SK-MEL-5 (cell line): ENCODE measurements around the gene CACNA2D3. TPM values are rescaled to one million over a fixed set of nuclear protein-coding genes. Genes with fewer than 3 reads are reported as not detected.

Experiments
- DNase-seq: peaks from one replicate; pipeline ENCODE4 v3.0.0-alpha.2; 2016; ENCODE audit warnings: low read depth, low spot score
- in situ Hi-C: cut with HindIII; loops from 2 replicates; pipeline ENCODE4 v1.10.0; 2016; ENCODE audit warnings: low sequenced_read_pairs, high pct_unique_total_duplicates, low pct_unique_long_range_greater_than_20kb
- total RNA-seq: library from RNA; depleted of rRNA; stranded (reverse); fragments of >200 nt; shearing (Covaris generic); gene quantifications from 2 replicates; pipeline ENCODE4 v1.2.3, GENCODE V29; 2014

Gene CACNA2D3
- total RNA-seq, 1 experiment from 2014 or later = not detected

DNA sequence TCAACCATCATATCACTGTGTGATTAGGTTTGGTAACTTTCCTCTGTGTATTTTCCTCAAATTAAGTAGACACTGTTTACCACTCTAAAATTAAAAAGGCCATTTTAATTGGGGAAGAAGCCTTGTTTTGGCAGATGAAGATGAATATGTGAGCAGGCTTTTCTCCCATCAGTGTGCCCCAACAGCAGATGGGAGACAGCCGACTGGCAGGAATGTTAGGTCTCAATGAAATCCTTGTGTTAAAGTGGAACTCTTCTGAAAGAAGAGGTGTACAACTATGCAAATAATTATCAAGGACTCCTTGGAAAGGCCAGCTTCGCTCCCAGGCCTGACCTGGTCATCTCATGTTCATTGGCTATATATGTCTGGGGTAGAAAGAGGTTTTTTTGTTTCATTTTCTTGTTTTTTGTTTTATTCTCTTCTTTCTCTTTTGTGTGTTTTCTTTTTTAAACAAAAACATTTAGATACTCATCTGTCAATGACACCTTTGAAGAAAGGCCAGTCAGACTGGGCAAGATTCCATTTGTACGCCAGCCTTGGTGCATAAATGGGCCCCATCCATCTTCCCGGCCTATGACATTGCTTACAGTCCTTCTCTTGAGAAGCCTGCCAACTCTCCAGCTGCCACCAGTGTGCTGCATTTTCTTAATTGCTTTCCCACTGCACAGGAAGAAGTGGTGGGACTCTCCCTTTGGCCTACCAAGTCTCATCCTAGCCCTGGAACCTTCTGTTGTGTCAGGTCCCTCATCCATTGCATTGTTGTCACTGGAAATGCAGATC, 779.7 kb downstream of the CACNA2D3 start:
- in situ Hi-C loops = no loop called here
- DNase-seq = no peak

DNA sequence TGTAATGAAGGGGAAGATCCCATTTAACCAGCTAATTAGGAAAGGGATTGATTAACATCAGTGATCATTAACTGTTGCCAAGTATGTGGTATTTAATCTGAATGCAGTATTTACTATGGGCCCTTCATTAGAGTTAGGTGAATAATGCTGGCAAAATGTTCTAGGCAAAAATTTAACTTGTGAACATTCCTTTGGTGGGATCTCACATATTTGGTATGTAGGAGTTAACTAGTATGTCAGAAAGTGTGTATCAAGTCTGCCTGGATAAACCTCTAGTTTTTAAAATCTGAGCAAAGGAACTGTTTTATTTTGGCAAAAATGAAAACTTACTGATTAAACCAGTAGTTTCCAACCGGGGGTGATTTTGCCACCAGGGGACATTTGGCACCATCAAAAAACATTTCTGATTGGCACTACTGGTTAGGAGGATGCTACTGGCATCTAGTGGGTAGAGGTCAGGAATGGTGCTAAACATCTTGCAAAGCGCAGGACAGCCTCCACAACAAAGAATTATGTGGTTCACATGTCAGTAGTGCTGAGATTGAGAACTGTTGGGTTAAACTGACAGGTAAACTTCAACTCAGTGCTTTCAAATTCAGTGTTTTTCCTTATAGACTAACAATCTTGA, 783.0 kb downstream of the CACNA2D3 start:
- DNase-seq = no peak

GRCh38 chr3:54905920-54906319, 783.6 kb downstream of the CACNA2D3 start:
- no peak for DNase-seq
- in situ Hi-C loops = no loop called here

More for the DNA sequence above, 783.0 kb downstream of the CACNA2D3 start:
- in situ Hi-C loops = no loop called here

DNA sequence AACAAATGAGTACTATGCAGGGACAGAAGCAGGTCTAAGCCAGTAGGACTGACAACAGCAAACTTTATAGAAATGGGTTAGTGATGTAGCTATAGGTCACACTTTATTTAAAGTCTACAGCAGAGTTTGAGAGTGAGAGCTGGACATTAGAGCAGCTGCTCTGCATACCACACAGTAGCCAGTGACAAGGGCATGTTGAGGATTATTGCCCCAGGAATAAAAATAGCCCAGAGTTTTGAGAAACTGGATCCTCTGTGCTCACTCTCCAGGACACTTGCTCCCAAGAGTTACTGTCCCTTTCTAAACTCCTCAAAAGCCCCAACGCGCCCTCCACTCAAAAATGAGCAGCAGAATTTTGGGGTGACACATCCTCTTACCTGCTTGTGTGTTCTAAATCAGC, 784.4 kb downstream of the CACNA2D3 start:
- in situ Hi-C loops = no loop called here

GRCh38 chr3:54909191-54909590, 786.8 kb downstream of the CACNA2D3 start:
- in situ Hi-C loops = no loop called here
- DNase-seq = no peak

More for the DNA sequence above, 784.4 kb downstream of the CACNA2D3 start:
- no peak for DNase-seq

DNA sequence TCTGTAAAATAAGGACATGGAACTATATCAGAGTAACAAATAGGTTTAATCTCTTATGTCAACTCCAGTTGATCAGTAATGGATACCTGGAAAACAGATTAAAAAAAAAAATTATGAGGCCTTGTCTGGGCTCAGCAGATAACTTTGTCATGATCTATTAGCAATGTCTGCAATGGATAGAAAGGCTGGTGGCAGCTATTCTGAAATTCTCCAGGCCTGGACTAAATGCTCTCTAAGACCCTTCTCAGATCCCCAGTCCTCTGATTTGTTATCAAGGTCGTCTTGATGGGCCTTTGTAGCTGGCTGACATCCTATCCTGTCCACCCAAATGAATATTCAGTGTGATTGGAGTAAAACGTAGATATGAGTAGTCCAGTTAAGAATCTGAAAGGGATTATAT, 791.8 kb downstream of the CACNA2D3 start:
- DNase-seq = no peak

GRCh38 chr3:54915181-54915580, 792.8 kb downstream of the CACNA2D3 start:
- DNase-seq = no peak
- in situ Hi-C loops = no loop called here

More for the DNA sequence above, 791.8 kb downstream of the CACNA2D3 start:
- in situ Hi-C loops = no loop called here

GRCh38 chr3:54915976-54916375, 793.6 kb downstream of the CACNA2D3 start:
- no peak for DNase-seq
- in situ Hi-C loops = no loop called here

- in situ Hi-C loops = no loop called here
- DNase-seq = no peak
Observed at GRCh38 chr3:54916732-54917131, 794.4 kb downstream of the CACNA2D3 start.

DNA sequence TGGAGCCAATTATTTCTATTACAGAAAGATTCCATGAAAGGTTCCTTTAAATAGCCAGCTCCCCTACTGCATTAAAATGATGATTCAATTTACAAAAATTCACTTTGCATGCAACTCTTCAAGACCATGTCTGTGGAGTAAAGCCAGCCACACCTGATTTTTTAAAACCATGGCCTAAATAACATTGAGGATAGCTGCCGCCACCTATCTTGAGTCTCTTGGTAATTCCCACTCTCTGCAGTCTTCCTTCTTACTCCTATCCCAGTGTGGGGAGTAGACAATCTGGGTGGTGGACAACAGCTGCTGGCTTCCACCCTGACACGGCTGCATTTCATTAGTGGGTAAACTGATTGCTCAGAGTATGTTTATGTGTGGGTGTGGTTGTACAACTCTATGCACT, 794.8 kb downstream of the CACNA2D3 start:
- in situ Hi-C loops = no loop called here
- DNase-seq = no peak

GRCh38 chr3:54917862-54918261, 795.5 kb downstream of the CACNA2D3 start:
- no peak for DNase-seq
- in situ Hi-C loops = no loop called here

GRCh38 chr3:54918516-54918915, 796.2 kb downstream of the CACNA2D3 start:
- in situ Hi-C loops = no loop called here

GRCh38 chr3:54928046-54928770, 805.9 kb downstream of the CACNA2D3 start, which contains the start of gene LRTM1:
Gene LRTM1, minus strand, starts transcription at chr3:54928059. Its CDS starts 148 bp downstream, at chr3:54927911.
- DNase-seq = no peak
- in situ Hi-C loops = no loop called here

More at GRCh38 chr3:54918516-54918915, 796.2 kb downstream of the CACNA2D3 start:
- no peak for DNase-seq

DNA sequence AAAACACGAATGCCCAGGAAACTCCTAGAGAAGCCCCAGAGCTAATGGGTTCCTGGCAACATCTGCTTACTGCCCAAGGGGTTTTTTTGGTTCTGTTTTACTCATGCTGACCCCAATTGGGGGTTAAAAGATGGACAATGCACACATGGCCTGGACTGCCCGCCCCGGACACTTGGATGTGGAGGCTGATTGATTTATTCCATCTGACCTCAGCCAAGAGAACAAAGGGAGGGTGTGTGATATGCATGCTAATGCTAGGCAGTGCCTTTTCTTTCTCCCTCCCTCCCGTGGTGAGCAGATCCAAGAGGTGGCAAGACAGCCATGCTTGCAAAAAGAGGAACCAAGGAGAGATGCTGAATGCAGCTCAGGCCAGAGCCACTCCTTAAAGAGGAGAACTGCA, 808.8 kb downstream of the CACNA2D3 start:
- DNase-seq = no peak
- in situ Hi-C loops = no loop called here

- in situ Hi-C loops = no loop called here
Observed at GRCh38 chr3:54932606-54933005, 810.3 kb downstream of the CACNA2D3 start.

GRCh38 chr3:54935869-54936268, 813.5 kb downstream of the CACNA2D3 start:
- DNase-seq = no peak
- in situ Hi-C loops = no loop called here

More at GRCh38 chr3:54932606-54933005, 810.3 kb downstream of the CACNA2D3 start:
- DNase-seq = no peak

GRCh38 chr3:54936561-54936960, 814.2 kb downstream of the CACNA2D3 start:
- in situ Hi-C loops = no loop called here

DNA sequence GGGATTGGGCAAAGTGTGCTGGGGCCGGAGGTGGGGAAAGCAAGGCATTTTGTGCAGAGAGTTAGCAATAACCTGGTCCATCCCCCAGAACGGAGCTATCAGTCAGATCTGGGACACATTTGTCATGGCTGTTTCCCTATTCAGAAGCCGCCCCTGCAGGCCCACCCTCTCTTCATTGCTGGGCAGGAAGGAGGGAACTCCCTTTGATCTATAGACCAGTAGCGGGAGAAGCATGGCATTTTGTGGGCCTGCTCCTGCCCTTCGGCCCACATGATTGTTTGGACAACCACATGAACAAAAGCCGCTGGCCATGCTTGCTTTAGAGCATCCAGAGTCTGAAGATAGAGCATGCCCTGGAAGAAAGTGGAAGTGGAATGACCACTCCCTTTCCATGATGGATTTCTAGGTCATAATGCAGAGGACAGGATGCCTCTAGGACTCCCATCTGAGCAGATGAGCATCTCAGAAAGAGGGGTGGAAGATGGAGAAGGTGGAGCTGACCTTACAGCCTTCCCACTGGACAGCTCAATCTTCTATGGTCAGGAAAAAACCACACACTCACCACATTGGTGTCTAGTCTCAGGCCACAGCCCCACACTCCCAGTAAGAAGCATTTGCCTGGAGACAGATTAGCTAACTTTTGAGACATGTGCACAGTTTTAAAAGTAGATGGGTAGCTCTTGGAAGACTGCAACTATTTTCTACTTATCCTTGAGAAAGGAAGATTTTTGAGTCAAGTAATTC, 817.4 kb downstream of the CACNA2D3 start:
- DNase-seq = no peak
- in situ Hi-C loops = no loop called here

More at GRCh38 chr3:54936561-54936960, 814.2 kb downstream of the CACNA2D3 start:
- no peak for DNase-seq
